Stimulated activated CD8-positive, alpha-beta memory T cell treated with anti-CD3 and anti-CD28 coated beads, Interleukin-12 subunit alpha, Interleukin-12 subunit beta, amount 100 ng/mL, for 1 hour (primary cell): Measurements from ENCODE around the gene SAMD4B.
"Not testable (repeated sequence)": the region's sequence is repeated elsewhere in the genome, so short reads cannot be mapped to it uniquely, and the experiment has no call there.

Experiments
- DNase-seq: peaks from one replicate; pipeline ENCODE4 v3.0.0-alpha.2; 2020; ENCODE audit warnings: low read depth

Gene SAMD4B

DNA sequence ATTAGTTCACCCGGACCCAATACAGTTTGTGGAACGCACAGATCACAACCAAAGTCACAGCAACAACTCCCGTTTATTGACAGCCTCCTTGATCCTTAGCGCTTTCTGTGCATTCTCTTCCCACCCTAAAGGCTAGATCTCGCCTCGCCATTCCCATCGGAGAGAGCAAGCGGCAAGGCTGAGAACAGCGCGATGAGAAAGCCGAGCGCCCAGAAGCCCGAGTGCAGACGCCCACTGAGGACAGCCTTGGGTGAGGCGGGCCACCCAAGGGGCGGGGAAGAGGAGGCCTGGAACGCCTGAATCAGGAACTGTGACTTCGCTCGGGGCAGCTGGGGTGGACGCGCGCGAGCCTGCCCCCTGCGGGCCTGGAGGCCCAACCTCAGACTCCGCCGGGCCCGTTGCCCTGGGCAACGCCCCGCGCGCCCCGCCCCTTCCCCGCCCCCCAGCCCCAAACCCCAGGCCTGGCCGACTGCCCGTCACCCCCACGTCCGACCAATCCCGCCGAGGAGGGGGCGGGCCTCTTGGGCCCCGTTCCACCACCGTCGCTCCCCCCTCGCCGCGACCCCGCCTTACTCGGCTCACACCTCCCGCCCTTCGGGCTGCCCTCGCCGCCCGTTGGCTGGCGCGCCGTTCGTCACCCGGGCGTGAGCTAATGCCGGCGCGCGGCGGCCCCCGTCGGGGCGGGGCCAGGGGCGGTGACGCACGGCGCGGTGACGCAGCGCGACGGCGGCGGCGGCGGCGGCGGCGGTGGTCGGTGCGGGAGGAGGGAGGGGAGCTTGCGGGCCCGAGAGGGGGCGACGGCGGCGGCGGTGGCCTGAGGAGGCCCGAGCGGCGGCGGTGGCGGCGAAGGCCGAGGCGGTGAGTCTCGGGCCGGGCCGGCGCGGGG is at the start of gene SAMD4B:
SAMD4B (plus strand) TSS at position 703 of the 886 bp plus-strand sequence. CDS start 14,473 bp downstream, outside the sequence.
- DNase-seq, result peak; percentile 98

- DNase-seq, result no peak
Measured at GRCh38 chr19:39293394-39293793, 48.8 kb upstream of the SAMD4B start.

DNA sequence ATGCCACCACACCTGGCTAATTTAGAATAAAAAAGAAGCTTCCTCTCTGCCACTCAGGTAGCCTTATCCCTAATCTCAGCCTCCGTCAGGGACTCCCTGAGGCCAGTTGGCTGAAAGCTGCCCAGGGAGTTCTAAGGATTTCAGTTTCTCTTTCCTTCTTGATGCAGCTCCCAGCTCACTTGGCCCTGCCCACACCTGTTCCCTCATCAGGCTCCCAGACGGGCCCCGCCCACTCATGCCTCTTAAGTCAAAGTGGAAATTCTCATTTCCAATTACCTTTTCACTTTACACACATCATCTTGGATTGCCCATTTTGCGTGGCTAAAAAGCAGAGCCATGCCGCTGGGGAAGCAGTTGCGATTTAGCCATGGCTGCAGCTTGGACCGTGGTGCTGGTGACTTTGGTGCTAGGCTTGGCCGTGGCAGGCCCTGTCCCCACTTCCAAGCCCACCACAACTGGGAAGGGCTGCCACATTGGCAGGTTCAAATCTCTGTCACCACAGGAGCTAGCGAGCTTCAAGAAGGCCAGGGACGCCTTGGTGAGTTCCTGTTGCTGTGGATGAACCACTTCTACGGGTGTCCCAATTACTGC is 46.1 kb upstream of the SAMD4B start, which contains the start of gene IFNL1:
IFNL1 (plus strand) TSS at position 353 of the 591 bp plus-strand sequence; CDS start at position 368, 15 bp downstream.
- no peak for DNase-seq

GRCh38 chr19:39296906-39297305 is 45.3 kb upstream of the SAMD4B start:
- no peak for DNase-seq

GRCh38 chr19:39297931-39298634 is 44.1 kb upstream of the SAMD4B start:
- DNase-seq, result peak; percentile 28

- DNase-seq, result no peak
Measured at GRCh38 chr19:39299404-39299803, 42.8 kb upstream of the SAMD4B start.

GRCh38 chr19:39299832-39300231 is 42.4 kb upstream of the SAMD4B start:
- DNase-seq, result no peak

- DNase-seq, result no peak
Measured at GRCh38 chr19:39301021-39301420, 41.2 kb upstream of the SAMD4B start.

- DNase-seq, result no peak
Measured at GRCh38 chr19:39301562-39301961, 40.7 kb upstream of the SAMD4B start.

- no peak for DNase-seq
Measured at GRCh38 chr19:39303373-39304184, 38.6 kb upstream of the SAMD4B start.

DNA sequence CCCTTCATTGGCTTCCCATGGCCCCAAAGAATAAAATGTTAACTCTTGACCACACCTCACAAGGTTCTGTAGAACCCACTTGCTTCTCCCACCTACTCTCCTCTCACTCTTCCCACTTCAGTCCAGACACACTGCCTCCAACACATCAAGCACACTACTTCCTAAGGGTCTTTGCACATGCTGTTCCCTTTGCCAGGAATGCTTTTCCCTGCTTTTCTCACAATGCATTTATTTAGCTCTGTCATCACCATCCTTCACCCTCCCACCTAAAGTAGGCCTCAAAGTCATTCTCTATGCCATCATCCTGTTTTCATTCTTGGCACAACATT is 38.1 kb upstream of the SAMD4B start:
- DNase-seq, result no peak

- no peak for DNase-seq
Measured at GRCh38 chr19:39304701-39305571, 37.3 kb upstream of the SAMD4B start.

GRCh38 chr19:39306075-39306474 is 36.1 kb upstream of the SAMD4B start:
- DNase-seq, result no peak

- no peak for DNase-seq
Measured at GRCh38 chr19:39307046-39307821, 35.0 kb upstream of the SAMD4B start.

GRCh38 chr19:39307822-39308530 is 34.2 kb upstream of the SAMD4B start:
- DNase-seq, result no peak

- DNase-seq, result no peak
Measured at GRCh38 chr19:39308531-39309304, 33.5 kb upstream of the SAMD4B start.

- DNase-seq, result not testable (repeated sequence)
Measured at GRCh38 chr19:39309305-39309670, 32.9 kb upstream of the SAMD4B start.

- DNase-seq, result no peak
Measured at GRCh38 chr19:39310558-39311311, 31.5 kb upstream of the SAMD4B start.
